LNCaP clone FGC (cell line): ENCODE data around the gene ADGRB3.

Experiments used
- DNase-seq: peaks from one replicate; pipeline ENCODE4 v3.0.0-alpha.2; 2011; ENCODE audit warnings: low read depth
- H3K4me3 ChIP-seq: 2 replicates; pipeline ENCODE4 v1.5.1; 2011; ENCODE audit warnings: mild to moderate bottlenecking, low read depth, low read length, control low read depth
- TF ChIP-seq, protein P1 (sequence below): IDR thresholded peaks from 2 replicates; pipeline ENCODE4 v1.5.1; 2012; ENCODE audit warnings: mild to moderate bottlenecking; ENCODE audit not compliant: control insufficient read depth, insufficient read depth; ENCODE audit errors: extremely low read depth

Gene ADGRB3

DNA sequence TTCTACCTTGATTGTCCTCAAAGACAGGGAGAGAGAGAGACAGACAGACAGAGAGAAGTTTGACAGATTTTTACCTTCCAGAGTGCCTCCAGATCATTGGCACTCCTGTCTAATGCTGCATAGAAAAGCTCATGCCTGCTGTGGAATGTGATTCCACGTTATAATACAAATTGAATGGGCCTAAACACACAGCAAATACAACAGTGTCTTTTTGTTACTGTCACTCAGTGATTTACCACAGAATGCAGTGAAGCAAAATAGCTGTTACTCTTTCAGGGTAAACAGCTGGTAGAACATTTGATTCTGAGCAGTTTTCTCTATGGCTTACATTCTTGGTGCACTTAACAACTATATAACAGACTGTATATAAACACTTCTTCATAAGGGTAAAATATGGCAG lies 603.0 kb downstream of the ADGRB3 start:
- no peak for DNase-seq
- TF ChIP-seq, protein P1, sequence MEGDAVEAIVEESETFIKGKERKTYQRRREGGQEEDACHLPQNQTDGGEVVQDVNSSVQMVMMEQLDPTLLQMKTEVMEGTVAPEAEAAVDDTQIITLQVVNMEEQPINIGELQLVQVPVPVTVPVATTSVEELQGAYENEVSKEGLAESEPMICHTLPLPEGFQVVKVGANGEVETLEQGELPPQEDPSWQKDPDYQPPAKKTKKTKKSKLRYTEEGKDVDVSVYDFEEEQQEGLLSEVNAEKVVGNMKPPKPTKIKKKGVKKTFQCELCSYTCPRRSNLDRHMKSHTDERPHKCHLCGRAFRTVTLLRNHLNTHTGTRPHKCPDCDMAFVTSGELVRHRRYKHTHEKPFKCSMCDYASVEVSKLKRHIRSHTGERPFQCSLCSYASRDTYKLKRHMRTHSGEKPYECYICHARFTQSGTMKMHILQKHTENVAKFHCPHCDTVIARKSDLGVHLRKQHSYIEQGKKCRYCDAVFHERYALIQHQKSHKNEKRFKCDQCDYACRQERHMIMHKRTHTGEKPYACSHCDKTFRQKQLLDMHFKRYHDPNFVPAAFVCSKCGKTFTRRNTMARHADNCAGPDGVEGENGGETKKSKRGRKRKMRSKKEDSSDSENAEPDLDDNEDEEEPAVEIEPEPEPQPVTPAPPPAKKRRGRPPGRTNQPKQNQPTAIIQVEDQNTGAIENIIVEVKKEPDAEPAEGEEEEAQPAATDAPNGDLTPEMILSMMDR: no peak

DNA sequence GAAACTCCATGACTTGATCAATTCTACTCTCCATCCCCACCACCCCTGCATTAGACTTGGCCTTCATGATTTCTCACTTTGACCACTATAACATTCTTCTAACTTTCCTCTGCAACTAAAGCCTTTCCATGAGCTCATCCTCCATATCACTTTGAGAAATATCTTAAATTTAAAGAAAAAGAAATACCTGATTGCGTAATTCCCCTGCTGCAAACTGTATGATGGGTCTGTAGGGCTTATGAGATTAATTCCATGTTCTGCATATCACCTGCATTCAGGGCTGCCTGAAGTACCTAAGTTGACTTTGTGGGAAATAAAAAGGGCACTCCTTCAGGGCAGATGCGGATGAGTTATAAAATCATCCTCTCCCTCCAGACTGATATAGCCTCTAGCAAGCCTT lies 611.9 kb downstream of the ADGRB3 start:
- TF ChIP-seq, protein P1: no peak
- no peak for DNase-seq

More for the DNA sequence above, 603.0 kb downstream of the ADGRB3 start:
- no peak overlapping the region for H3K4me3 ChIP-seq

DNA sequence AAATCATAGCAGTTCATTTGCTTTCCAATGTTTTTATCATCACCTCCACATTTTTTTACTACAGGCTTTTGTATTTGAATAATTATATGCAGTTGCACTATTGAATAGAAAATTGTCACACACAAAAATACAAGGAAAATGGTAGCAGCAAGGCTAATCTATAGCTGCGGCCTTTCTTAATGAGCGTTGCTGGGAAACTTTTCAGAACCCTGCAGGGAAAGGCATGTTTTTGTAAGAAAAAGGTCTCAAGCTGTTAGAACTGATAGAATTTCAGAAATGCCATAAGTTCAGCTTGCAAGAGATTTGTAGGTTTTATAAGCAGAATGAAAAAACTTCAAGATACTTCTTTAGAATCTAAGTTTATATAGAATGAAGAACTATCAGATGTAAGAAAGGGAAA lies 625.9 kb downstream of the ADGRB3 start:
- TF ChIP-seq, protein P1: no peak
- H3K4me3 ChIP-seq: no peak overlapping the region
- DNase-seq: no peak

More for the DNA sequence above, 611.9 kb downstream of the ADGRB3 start:
- H3K4me3 ChIP-seq: no peak overlapping the region

DNA sequence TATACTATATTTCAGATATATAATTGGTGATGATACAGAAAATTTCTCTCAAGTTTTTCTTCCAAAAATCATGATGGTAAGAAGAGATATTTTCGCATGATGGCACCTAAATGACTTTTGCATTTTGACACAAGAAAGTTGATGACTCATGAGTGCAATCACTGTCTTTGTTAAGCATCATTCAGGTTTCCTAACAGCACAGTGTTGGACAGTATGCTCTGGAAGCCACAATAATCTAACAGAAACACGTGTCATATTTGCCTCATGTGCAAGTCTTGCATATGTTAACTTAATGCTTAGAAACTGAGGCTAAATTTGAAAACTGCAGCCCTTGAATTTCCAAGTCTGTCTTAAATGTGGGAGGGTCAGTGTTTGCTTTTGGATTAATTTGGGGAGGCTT lies 628.2 kb downstream of the ADGRB3 start:
- no peak overlapping the region for H3K4me3 ChIP-seq
- TF ChIP-seq, protein P1: no peak
- no peak for DNase-seq

DNA sequence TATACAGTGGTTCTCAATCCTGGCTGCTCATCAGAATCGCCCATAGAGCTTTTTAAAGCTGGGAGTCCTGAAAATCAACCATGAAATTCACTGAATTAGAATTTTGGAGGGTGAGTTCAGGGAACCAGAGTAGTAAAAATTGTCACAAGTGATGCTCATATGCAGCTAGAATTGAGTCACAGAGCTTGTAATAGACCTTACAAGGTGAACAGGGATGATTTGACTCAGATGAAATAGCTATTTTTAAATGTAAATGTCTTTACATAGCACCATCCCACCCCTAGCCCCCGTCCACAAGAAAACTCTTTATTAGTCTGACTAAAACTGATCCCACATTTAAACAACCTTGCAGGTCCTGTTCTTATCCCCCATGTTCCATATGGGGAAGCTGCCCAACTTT lies 630.0 kb downstream of the ADGRB3 start:
- DNase-seq: no peak
- TF ChIP-seq, protein P1: no peak
- no peak overlapping the region for H3K4me3 ChIP-seq

DNA sequence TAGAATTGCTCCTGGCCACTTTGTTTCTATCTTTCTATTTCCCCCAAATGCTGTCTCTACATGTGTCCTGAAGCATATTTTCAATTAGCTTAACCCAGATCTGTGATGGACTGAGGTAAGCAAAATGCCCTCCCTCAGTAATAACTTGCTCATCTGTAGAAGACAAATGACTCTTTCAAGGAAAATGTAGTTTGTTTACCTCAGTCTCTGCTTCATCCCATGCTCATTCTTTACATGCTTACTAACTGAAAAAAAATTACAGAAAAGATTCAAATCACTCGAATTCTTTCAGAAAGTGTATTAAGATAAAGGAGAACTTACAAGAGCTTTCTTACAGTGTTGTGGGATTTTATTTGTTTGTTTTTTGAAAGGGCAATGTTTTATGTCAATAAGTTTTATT lies 630.6 kb downstream of the ADGRB3 start:
- H3K4me3 ChIP-seq: no peak overlapping the region
- TF ChIP-seq, protein P1: no peak
- no peak for DNase-seq

DNA sequence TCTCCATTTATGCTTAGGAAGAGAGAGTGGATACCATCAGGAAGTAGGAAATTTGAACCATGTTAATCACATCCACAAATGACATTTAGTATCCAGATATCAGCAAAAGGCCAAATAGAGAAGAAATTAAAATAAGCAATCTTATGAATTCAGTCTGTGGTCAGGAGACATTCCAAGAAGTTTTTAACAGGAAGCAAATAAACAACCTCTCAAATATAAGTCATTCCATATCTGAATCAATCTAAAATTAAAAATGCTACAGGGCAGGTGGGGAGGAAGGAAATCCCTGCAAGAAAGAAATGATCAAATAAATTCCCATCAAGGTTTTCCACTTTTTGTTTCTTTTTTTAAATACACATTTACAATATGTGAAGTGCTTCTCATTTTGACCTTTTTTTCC lies 641.1 kb downstream of the ADGRB3 start:
- no peak overlapping the region for H3K4me3 ChIP-seq
- DNase-seq: no peak
- TF ChIP-seq, protein P1: no peak
